RWPE2 (cell line): Measurements from ENCODE around the gene KCNAB1.

ENCODE experiments used
- ATAC-seq: fragments of 200-7000 bp; cut with Tn5 transposase; 3 replicates; pipeline ENCODE4 v1.9.1; 2021; ENCODE audit warnings: low read depth
- DNase-seq: peaks from one replicate; pipeline ENCODE4 v3.0.0-alpha.2; 2020; ENCODE audit warnings: low spot score
- H3K27ac ChIP-seq: fragments of 450-650 bp; 2 replicates; pipeline ENCODE4 v1.5.1; 2017; ENCODE audit warnings: mild to moderate bottlenecking; ENCODE audit not compliant: poor library complexity, severe bottlenecking
- H3K27me3 ChIP-seq: fragments of 250-450 bp; sonication (Bioruptor Pico); 2 replicates; pipeline ENCODE4 v1.5.1; 2021; ENCODE audit warnings: mild to moderate bottlenecking, moderate library complexity; ENCODE audit not compliant: insufficient read depth, poor library complexity, severe bottlenecking
- H3K36me3 ChIP-seq: fragments of 250-450 bp; sonication (Bioruptor Pico); 2 replicates; pipeline ENCODE4 v1.5.1; 2020; ENCODE audit warnings: low read depth, mild to moderate bottlenecking, moderate library complexity
- H3K4me1 ChIP-seq: fragments of 250-450 bp; sonication (Bioruptor Pico); 2 replicates; pipeline ENCODE4 v1.5.1; 2021; ENCODE audit warnings: mild to moderate bottlenecking, moderate library complexity; ENCODE audit not compliant: insufficient read depth, poor library complexity, severe bottlenecking
- H3K4me3 ChIP-seq: fragments of 250-450 bp; sonication (Bioruptor Pico); 2 replicates; pipeline ENCODE4 v1.5.1; 2021; ENCODE audit warnings: mild to moderate bottlenecking, moderate library complexity; ENCODE audit not compliant: severe bottlenecking
- H3K9me3 ChIP-seq: fragments of 250-450 bp; sonication (Bioruptor Pico); 2 replicates; pipeline ENCODE4 v1.5.1; 2021; ENCODE audit warnings: mild to moderate bottlenecking, moderate library complexity; ENCODE audit not compliant: severe bottlenecking
- TF ChIP-seq, protein P1 (sequence below): fragments of 450-650 bp; IDR thresholded peaks from one replicate; pipeline ENCODE4 v1.5.1; 2017; ENCODE audit warnings: mild to moderate bottlenecking, moderate library complexity; ENCODE audit not compliant: poor library complexity, severe bottlenecking

KCNAB1 gene

DNA sequence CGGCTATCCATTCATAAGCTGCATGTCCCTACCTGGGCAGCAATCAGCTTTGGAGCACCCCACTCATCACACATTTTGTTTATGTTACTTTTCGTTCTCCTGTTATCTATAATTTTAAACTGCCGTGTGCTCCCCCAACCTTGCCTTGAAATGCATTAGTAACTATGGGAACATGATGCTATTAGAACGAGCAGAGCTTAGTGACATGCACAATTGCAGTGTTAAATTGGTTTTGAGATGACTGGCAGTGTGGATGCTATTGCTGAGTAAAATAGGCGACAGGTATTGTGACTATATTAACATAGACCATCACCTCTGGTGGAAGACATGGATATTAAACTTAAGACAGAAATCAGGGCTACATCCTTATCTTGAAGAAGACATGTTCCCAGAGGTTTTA lies 191.6 kb downstream of the KCNAB1 start:
- ATAC-seq (no peak), DNase-seq (no peak)
- H3K4me3 ChIP-seq, result no peak overlapping the region
- no peaks in the 10 kb centered on the region for H3K36me3 ChIP-seq
- peaks cover 6% of the 10 kb centered on the region for H3K4me1 ChIP-seq
- no peak overlapping the region for H3K27ac ChIP-seq
- TF ChIP-seq, protein P1, sequence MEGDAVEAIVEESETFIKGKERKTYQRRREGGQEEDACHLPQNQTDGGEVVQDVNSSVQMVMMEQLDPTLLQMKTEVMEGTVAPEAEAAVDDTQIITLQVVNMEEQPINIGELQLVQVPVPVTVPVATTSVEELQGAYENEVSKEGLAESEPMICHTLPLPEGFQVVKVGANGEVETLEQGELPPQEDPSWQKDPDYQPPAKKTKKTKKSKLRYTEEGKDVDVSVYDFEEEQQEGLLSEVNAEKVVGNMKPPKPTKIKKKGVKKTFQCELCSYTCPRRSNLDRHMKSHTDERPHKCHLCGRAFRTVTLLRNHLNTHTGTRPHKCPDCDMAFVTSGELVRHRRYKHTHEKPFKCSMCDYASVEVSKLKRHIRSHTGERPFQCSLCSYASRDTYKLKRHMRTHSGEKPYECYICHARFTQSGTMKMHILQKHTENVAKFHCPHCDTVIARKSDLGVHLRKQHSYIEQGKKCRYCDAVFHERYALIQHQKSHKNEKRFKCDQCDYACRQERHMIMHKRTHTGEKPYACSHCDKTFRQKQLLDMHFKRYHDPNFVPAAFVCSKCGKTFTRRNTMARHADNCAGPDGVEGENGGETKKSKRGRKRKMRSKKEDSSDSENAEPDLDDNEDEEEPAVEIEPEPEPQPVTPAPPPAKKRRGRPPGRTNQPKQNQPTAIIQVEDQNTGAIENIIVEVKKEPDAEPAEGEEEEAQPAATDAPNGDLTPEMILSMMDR, result no peak
- no peaks in the 10 kb centered on the region for H3K27me3 ChIP-seq
- H3K9me3 ChIP-seq, result no peaks in the 10 kb centered on the region

GRCh38 chr3:156316076-156316475 lies 195.7 kb downstream of the KCNAB1 start:
- no peak for ATAC-seq
- Histone ChIP-seq H3K4me1 (peaks cover 18% of the 10 kb centered on the region), H3K27me3 (no peaks in the 10 kb centered on the region), H3K36me3 (no peaks in the 10 kb centered on the region), H3K9me3 (no peaks in the 10 kb centered on the region), H3K27ac (no peak overlapping the region), H3K4me3 (no peak overlapping the region)
- TF ChIP-seq, protein P1, result no peak
- no peak for DNase-seq

DNA sequence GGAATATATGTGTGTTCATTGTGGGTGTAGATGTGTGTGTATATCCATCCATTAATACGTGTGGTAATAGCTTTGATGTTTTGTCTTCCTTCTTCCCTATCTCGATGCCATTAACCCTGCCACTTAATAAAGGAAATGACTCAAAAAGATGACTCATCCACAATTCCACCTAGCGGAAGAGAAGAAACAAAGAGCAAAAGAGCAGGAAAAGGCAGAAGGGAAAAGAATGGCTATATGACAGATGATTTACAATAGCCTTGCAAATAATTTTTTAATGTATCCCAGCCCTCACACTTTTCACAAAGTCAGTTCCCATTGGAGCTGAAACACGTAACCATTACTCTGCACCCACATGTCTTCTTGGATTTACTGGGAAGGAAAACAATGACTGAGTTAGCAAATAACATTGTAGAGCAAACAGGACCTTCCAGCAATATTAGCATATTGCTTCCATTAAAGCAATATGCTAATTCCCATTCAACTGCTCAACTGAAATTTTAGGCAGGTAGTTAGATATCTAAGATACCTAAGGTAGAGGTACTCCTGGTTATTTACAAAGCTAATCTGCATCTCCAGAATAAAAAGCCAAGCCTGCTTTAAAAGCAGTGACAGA lies 197.2 kb downstream of the KCNAB1 start:
- DNase-seq, result no peak
- Histone ChIP-seq H3K36me3 (no peaks in the 10 kb centered on the region), H3K4me3 (no peak overlapping the region), H3K4me1 (peaks cover 18% of the 10 kb centered on the region), H3K9me3 (no peaks in the 10 kb centered on the region), H3K27me3 (no peaks in the 10 kb centered on the region), H3K27ac (peak overlapping the region; percentile 71)
- TF ChIP-seq, protein P1, result no peak
- ATAC-seq, result peak; percentile 73

GRCh38 chr3:156321945-156322344 lies 201.6 kb downstream of the KCNAB1 start:
- Histone ChIP-seq H3K27me3 (no peaks in the 10 kb centered on the region), H3K4me3 (no peak overlapping the region), H3K36me3 (no peaks in the 10 kb centered on the region), H3K27ac (no peak overlapping the region), H3K4me1 (peaks cover 20% of the 10 kb centered on the region), H3K9me3 (no peaks in the 10 kb centered on the region)
- DNase-seq (no peak), ATAC-seq (no peak)
- TF ChIP-seq, protein P1, result no peak

- H3K4me3 ChIP-seq, result no peak overlapping the region
- peaks cover 8% of the 10 kb centered on the region for H3K4me1 ChIP-seq
- no peaks in the 10 kb centered on the region for H3K27me3 ChIP-seq
- TF ChIP-seq, protein P1, result no peak
- no peak overlapping the region for H3K27ac ChIP-seq
- no peaks in the 10 kb centered on the region for H3K36me3 ChIP-seq
- no peaks in the 10 kb centered on the region for H3K9me3 ChIP-seq
- DNase-seq (no peak), ATAC-seq (peak; percentile 79)
Measured at GRCh38 chr3:156323466-156323865, 203.1 kb downstream of the KCNAB1 start.
